ENCODE data around the gene ORC1.

GRCh38 chr1:52400131-52400530, 4.1 kb downstream of the ORC1 start:
- TF ChIP-seq, protein P1, sequence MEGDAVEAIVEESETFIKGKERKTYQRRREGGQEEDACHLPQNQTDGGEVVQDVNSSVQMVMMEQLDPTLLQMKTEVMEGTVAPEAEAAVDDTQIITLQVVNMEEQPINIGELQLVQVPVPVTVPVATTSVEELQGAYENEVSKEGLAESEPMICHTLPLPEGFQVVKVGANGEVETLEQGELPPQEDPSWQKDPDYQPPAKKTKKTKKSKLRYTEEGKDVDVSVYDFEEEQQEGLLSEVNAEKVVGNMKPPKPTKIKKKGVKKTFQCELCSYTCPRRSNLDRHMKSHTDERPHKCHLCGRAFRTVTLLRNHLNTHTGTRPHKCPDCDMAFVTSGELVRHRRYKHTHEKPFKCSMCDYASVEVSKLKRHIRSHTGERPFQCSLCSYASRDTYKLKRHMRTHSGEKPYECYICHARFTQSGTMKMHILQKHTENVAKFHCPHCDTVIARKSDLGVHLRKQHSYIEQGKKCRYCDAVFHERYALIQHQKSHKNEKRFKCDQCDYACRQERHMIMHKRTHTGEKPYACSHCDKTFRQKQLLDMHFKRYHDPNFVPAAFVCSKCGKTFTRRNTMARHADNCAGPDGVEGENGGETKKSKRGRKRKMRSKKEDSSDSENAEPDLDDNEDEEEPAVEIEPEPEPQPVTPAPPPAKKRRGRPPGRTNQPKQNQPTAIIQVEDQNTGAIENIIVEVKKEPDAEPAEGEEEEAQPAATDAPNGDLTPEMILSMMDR (IDR thresholded peaks at IDR 0.05): no peak; the same call in 1 of the 2 replicates
- no peak for TF ChIP-seq SIN3A (IDR thresholded peaks at IDR 0.05; ENCODE audit: borderline replicate concordance, insufficient read depth, low read depth, low read length)

All from Panc1 (cell line).